HT-29 (cell line): ENCODE data around the gene ZNF527. TPM values are rescaled to one million over a fixed set of nuclear protein-coding genes. Genes with fewer than 3 reads are reported as not detected.

Experiments used
- total RNA-seq: library from RNA; depleted of rRNA; stranded (reverse); fragments of >200 nt; shearing (Covaris generic); gene quantifications from 2 replicates; pipeline ENCODE4 v1.2.3, GENCODE V29; 2014; rRNA removed

Gene ZNF527
- total RNA-seq, 1 experiment from 2014 or later, result 0.28 TPM

Other genes starting within 250 kb of the ZNF527 start
- gene ZNF585A, start 198.4 kb upstream of the ZNF527 start, total RNA-seq, result 0.16 and 3.7 TPM in 2 replicates
- gene ZNF585B, start 160.6 kb upstream of the ZNF527 start, total RNA-seq, result 3.7 and 4.3 TPM in 2 replicates
- gene ZNF383, start 152.9 kb upstream of the ZNF527 start, total RNA-seq, result 2.3 and 3.7 TPM in 2 replicates
- gene ZNF569, start 96.3 kb downstream of the ZNF527 start, total RNA-seq, result 0.05 TPM in 1 of 2 replicates, not detected in the other
- under 0.01 and 0.50 TPM in 2 replicates for gene ZNF570, start 98.3 kb downstream of the ZNF527 start, total RNA-seq
- gene ZNF793, start 135.8 kb downstream of the ZNF527 start, total RNA-seq, result not detected in 2 replicates
- gene ZNF571, start 223.7 kb downstream of the ZNF527 start, total RNA-seq, result 0.03 and 0.10 TPM in 2 replicates
- 0.03 TPM in 1 of 2 replicates, not detected in the other for gene ZNF540, start 223.8 kb downstream of the ZNF527 start, total RNA-seq